Urinary bladder (tissue), 4 donors: Measurements from ENCODE around the gene ZNF226. TPM values are rescaled to one million over a fixed set of nuclear protein-coding genes. Genes with fewer than 3 reads are reported as not detected.
A peak's percentile ranks its signal among the peaks of the same experiment; 100 is the strongest.
"Not testable (repeated sequence)": the region's sequence is repeated elsewhere in the genome, so short reads cannot be mapped to it uniquely, and the experiment has no call there.

Experiments used
- DNase-seq: peaks from one replicate; pipeline ENCODE4 v3.0.0-alpha.2; 2015; ENCODE audit errors: extremely low spot score
- H3K27ac ChIP-seq: one replicate; pipeline ENCODE4 v1.5.1; 2013; ENCODE audit warnings: low read depth, mild to moderate bottlenecking, moderate library complexity
- H3K36me3 ChIP-seq: one replicate; pipeline ENCODE4 v1.6.1; 2013; ENCODE audit warnings: mild to moderate bottlenecking, moderate library complexity; ENCODE audit not compliant: insufficient read depth
- H3K4me1 ChIP-seq: one replicate; pipeline ENCODE4 v1.6.1; 2013; ENCODE audit warnings: mild to moderate bottlenecking, moderate library complexity; ENCODE audit not compliant: insufficient read depth
- H3K4me3 ChIP-seq: one replicate; pipeline ENCODE4 v1.5.1; 2013; ENCODE audit warnings: low read depth, low read length
- WGBS: extraction: QIAGEN DNeasy Blood & Tissue Kit; methylation state at CpG from one replicate; pipeline ENCODE4 v1.1.7; 2013; 5-methylcytosine and 5-hydroxymethylcytosine counted together
- polyA plus RNA-seq: library from polyadenylated mRNA; stranded (reverse); fragments of 200-250 nt; gene quantifications from one replicate; pipeline ENCODE4 v1.2.3, GENCODE V29; 2013
- total RNA-seq: library from RNA; depleted of rRNA; stranded (reverse); fragments of >200 nt; gene quantifications from one replicate; pipeline ENCODE4 v1.2.3, GENCODE V29; 2014
- donor health status: healthy with polysubstance abuse.
- donor health status: healthy.

Gene ZNF226
- total and polyA plus RNA-seq, 2 donors = 18.7 to 41.1 TPM

DNA sequence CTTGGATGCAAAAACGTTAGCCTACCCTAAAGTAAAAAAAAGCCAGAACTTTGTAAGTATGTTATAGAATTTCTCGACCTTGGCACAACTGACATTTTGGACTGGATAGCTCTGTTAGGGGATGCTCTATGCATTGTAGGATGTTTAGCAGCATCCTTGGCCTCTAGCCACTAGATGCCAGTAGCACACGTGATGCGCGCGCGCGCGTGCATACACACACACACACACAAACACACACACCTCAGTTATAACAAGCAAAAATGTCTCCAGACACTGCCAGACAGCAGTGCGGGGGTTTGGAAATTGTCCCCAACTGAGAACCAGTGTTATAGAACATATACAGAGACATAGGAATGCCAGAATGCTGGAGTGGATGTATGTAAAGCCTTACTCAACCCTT, 17.2 kb downstream of the ZNF226 start:
- no peaks in the 10 kb centered on the region for H3K36me3 ChIP-seq
- H3K27ac ChIP-seq = no peak overlapping the region
- no peak overlapping the region for H3K4me3 ChIP-seq
- H3K4me1 ChIP-seq = no peaks in the 10 kb centered on the region
- DNase-seq = no peak
- 84% methylated on average over 10 of the region's 10 CpGs for WGBS

DNA sequence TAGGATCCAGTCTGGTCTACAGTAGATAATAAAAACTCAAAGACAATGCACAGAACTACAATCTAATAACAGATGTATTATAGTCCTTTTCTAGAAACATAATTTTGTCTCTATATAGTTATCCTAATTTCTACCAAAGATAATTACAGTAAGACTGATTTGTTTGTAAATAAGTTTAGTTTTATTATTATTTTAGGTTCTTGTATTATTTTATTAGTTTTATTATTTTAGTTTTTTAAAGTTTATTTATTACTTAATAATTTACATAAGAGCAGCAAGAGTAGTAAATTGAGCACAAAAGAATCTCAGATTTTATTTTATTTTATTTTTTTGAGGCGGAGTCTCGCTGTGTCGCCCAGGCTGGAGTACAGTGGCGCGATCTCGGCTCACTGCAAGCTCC, 25.1 kb downstream of the ZNF226 start:
- WGBS = 97% methylated on average over 6 of the region's 6 CpGs

DNA sequence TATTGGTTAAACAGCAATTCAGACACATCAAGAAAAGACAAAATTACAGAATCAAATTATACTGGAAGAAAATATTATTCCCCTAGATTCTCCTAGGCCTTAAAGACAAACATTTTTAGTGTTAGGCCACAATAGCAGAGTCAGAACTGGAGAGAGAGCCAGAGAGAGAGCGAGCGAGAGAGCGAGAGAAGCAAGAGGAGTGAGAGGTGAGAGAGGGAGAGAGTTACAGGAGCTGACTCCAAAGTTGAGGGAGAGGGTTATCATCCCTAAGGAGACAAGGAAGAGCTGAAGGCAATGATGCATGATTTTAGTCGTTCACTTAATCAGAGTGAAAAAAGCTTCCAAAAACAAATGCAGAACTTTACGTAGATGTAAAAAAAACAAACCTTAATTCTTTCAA, 27.2 kb downstream of the ZNF226 start:
- Histone ChIP-seq H3K27ac (no peak overlapping the region), H3K36me3 (no peaks in the 10 kb centered on the region), H3K4me3 (no peak overlapping the region), H3K4me1 (no peaks in the 10 kb centered on the region)
- WGBS = 66% methylated on average over 5 of the region's 5 CpGs
- no peak for DNase-seq

More for the DNA sequence above, 25.1 kb downstream of the ZNF226 start:
- H3K4me1 ChIP-seq = no peaks in the 10 kb centered on the region
- H3K36me3 ChIP-seq = no peaks in the 10 kb centered on the region
- no peak for DNase-seq
- no peak overlapping the region for H3K4me3 ChIP-seq
- H3K27ac ChIP-seq = no peak overlapping the region

DNA sequence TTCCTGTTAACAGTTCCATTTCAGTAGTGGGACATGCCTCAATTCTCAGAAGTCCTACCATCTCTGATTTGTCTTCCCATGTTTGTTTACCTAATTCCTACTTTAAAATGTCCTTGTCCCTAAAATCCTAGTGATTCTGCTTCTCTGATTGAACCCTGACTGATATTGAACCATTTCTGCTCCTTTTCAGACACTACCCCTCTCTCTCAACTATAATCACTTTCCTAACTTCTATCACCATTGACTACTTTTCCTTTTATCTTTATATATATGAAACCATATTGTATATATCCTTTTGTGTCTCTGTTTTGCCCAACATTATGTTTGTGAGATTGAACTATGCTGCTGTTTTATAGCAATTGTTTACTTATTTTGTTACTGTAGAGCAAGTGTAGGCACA, 31.9 kb downstream of the ZNF226 start:
- H3K4me3 ChIP-seq = no peak overlapping the region
- H3K36me3 ChIP-seq = no peaks in the 10 kb centered on the region
- no peaks in the 10 kb centered on the region for H3K4me1 ChIP-seq
- no peak overlapping the region for H3K27ac ChIP-seq
- DNase-seq = no peak

DNA sequence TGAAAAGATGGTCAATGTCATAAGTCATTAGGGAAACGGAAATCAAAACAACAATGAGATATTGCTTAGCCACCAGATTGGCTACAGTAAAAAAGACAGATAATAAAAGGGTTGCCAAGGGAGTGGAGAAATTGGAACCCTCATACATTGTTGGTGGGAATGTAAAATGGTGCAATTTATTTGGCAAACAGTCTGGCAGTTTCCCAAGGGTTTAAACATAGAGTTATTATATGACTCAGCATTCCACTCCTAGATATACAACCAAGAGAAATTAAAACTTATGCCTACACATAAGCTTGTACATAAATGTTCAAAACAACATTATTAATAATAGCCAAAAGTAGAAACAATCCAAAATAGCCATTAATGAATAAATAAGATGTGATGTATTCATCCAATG, 37.6 kb downstream of the ZNF226 start:
- no peaks in the 10 kb centered on the region for H3K36me3 ChIP-seq
- no peak overlapping the region for H3K4me3 ChIP-seq
- no peaks in the 10 kb centered on the region for H3K4me1 ChIP-seq
- 67% methylated on average over 1 of the region's 1 CpG for WGBS
- H3K27ac ChIP-seq = no peak overlapping the region
- no peak for DNase-seq

DNA sequence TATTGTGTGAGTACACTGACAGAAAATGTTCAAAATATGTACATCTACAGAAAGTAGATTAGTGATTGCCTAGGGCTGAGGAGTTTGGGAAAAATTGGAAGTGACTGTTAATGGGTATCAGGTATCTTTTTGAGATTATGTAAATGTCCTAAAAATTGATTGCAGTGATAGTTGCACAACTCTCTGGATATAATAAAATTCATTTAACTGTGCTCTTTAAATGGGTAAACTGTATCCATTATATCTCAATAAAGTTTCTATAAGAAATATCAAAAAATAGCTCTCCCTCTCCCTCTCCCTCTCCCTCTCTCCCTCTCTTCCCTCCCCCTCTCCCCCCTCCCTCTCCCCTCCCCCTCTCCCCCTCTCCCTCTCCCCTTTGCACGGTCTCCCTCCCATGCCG, 38.1 kb downstream of the ZNF226 start:
- Histone ChIP-seq H3K36me3 (no peaks in the 10 kb centered on the region), H3K4me1 (no peaks in the 10 kb centered on the region), H3K27ac (no peak overlapping the region), H3K4me3 (no peak overlapping the region)
- WGBS = 89% methylated on average over 1 of the region's 2 CpGs
- no peak for DNase-seq

DNA sequence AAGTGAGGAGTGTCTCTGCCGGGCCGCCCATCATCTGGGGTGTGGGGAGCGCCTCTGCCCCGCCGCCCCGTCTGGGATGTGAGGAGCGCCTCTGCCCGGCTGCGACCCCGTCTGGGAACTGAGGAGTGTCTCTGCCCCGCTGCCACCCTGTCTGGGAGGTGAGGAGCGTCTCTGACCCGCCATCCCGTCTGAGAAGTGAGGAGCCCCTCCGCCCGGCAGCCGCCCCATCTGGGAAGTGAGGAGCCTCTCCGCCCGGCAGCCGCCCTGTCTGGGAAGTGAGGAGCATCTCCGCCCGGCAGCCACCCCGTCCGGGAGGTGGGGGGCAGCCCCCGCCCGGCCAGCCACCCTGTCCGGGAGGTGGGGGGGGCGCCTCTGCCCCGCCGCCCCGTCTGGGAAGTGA, 39.0 kb downstream of the ZNF226 start:
- H3K4me1 ChIP-seq, H3K4me3 ChIP-seq, H3K36me3 ChIP-seq, H3K27ac ChIP-seq, DNase-seq: not testable (repeated sequence)
- 93% methylated on average over 31 of the region's 31 CpGs for WGBS

DNA sequence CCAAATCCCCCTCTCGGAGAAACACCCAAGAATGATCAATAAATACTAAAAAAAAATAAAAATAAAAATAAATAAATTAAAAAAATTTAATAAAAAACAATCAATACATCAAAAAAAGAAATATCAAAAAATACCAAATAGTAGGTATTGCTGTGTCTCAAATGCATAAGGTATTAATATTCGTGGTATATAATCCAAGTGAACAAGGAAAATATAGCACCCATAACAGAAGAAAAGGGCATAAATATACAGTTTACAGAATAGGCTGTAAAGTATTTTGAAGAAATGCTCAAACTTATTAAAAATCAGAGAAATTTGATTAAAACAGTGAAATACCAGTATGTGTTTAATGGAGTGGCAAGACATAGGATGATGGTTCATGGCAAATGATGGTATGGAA, 39.9 kb downstream of the ZNF226 start:
- WGBS = 81% methylated on average over 2 of the region's 2 CpGs
- H3K36me3 ChIP-seq = no peaks in the 10 kb centered on the region

DNA sequence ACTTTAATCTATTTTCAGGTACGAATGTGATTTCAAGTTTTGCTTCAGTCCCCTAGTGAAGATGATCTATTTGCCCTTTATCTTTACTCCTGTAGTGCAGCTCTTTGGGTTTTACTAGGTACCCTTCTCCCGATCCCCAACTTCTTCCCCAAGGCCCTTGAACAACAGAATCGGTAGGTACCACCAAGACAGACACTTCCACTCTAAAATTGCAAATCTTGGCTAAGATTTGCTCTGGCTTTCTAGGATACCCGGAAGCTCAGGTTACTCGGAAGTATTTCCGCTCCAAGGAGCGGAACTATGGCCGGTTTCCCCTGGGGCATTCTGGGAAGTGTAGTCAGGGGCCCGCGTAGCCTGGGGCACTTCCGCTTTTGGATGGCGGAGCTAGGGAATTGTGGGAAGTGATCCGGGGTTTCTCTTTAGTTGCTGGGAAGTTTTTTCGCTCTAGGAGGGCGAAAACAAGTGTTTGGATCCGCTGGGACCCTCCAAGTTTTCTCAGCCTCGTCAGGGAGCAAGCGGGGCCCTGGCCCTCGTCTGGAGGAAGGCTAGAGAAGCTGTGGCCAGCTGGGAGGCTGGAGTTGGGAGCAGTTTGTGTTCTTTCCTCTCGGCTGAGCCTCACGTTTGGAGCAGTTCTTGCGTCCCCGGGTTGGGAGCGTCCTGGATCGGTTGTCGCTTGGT, 42.4 kb downstream of the ZNF226 start:
- Histone ChIP-seq H3K4me1 (no peaks in the 10 kb centered on the region), H3K36me3 (no peaks in the 10 kb centered on the region), H3K4me3 (peak overlapping the region; percentile 69), H3K27ac (no peak overlapping the region)
- peak; percentile 88 for DNase-seq
- WGBS = 4% methylated on average over 26 of the region's 26 CpGs

More for the DNA sequence above, 39.9 kb downstream of the ZNF226 start:
- no peaks in the 10 kb centered on the region for H3K4me1 ChIP-seq
- no peak overlapping the region for H3K4me3 ChIP-seq
- no peak overlapping the region for H3K27ac ChIP-seq
- DNase-seq = no peak

DNA sequence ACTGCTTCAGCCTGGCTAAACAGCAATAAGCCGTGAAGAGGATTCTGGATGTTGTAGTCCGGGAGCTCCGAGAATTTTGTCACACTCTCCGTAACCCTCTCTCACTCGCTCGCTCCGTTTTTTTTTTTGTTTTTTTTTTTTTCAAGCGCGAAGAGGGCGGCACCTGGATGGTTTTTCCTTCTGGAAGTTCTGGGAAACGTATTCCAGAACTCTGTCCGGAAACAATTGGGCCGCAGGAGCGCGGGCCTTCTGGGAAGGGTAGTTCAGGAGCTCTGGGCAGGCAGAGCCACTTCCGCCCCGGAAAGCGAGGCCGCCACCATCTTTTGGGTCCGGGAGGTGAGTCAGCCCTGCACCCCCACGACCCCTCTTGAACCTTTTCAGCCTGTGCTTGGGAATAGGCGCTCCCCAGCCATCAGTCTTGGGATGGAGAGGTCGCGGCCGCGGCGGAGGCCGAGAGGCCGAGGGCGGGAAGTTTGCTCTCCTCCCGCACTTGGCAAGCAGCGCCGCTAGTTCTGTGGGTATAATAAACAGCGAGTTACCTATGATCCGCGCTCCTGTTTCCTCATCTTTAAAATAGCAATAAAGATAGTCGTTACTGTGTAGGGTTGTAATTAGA, 47.5 kb downstream of the ZNF226 start, which contains the start of gene ZNF227:
TSS of gene ZNF227 (plus strand) at position 283 of the 616 bp plus-strand sequence. CDS start 5,261 bp downstream, outside the sequence.
- Histone ChIP-seq H3K4me1 (no peaks in the 10 kb centered on the region), H3K27ac (peak within 1 kb of the TSS; percentile 89), H3K36me3 (peaks cover 6% of the 10 kb centered on the region), H3K4me3 (peak within 1 kb of the TSS; percentile 81)
- under 1% methylated on average over 37 of the region's 37 CpGs for WGBS
- peak; percentile 94 for DNase-seq

DNA sequence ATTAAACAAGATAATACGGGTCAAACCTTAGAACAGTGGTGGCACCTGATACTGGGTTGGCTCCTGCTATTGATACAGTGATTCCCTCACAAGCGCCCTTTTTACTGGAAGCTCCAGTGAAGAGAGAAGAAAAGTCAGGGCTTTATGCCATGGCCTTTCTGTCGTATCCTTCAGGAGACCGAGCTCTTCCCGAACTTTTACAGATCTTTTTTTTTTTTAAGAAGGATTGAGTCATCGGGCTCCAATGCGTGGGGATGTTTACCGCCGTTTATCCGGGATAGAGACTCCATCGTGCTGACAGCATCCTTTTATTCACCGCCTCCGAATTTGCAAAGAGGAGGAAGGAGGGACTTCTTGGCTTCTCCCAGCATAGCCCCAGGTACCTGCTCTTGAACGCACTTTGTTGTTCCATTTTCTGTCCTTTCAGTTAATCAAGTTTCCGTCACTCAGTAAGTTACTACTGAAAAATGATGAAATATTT, 48.0 kb downstream of the ZNF226 start:
- WGBS = 3% methylated on average over 15 of the region's 15 CpGs
- no peaks in the 10 kb centered on the region for H3K4me1 ChIP-seq
- peak overlapping the region; percentile 89 for H3K27ac ChIP-seq
- H3K36me3 ChIP-seq = peaks cover 9% of the 10 kb centered on the region
- H3K4me3 ChIP-seq = peak overlapping the region; percentile 81
- DNase-seq = peak; percentile 7

DNA sequence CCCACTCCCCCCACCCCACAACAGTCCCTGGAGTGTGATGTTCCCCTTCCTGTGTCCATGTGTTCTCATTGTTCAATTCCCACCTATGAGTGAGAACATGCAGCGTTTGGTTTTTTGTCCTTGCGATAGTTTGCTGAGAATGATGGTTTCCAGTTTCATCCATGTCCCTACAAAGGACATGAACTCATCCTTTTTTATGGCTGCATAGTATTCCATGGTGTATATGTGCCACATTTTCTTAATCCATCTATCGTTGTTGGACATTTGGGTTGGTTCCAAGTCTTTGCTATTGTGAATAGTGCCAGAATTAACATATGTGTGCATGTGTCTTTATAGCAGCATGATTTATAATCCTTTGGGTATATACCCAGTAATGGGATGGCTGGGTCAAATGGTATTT, 55.0 kb downstream of the ZNF226 start:
- WGBS = 98% methylated on average over 3 of the region's 3 CpGs
- H3K27ac ChIP-seq, DNase-seq, H3K4me1 ChIP-seq, H3K4me3 ChIP-seq: not testable (repeated sequence)
- peaks cover 10% of the 10 kb centered on the region for H3K36me3 ChIP-seq

DNA sequence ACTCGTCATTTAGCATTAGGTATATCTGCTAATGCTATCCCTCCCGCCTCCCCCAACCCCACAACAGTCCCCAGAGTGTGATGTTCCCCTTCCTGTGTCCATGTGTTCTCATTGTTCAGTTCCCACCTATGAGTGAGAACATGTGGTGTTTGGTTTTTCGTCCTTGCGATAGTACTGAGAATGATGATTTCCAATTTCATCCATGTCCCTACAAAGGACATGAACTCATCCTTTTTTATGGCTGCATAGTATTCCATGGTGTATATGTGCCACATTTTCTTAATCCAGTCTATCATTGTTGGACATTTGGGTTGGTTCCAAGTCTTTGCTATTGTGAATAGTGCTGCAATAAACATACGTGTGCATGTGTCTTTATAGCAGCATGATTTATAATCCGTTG, 55.9 kb downstream of the ZNF226 start:
- WGBS = 99% methylated on average over 6 of the region's 6 CpGs
- H3K27ac ChIP-seq, H3K4me3 ChIP-seq, H3K4me1 ChIP-seq, DNase-seq: not testable (repeated sequence)
- H3K36me3 ChIP-seq = peaks cover 10% of the 10 kb centered on the region

DNA sequence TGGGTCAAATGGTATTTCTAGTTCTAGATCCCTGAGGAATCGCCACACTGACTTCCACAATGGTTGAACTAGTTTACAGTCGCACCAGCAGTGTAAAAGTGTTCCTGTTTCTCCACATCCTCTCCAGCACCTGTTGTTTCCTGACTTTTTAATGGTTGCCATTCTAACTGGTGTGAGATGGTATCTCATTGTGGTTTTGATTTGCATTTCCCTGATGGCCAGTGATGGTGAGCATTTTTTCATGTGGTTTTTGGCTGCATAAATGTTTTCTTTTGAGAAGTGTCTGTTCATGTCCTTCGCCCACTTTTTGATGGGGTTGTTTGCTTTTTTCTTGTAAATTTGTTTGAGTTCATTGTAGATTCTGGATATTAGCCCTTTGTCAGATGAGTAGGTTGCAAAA, 56.4 kb downstream of the ZNF226 start:
- H3K27ac ChIP-seq, H3K4me3 ChIP-seq, H3K4me1 ChIP-seq, DNase-seq: not testable (repeated sequence)
- H3K36me3 ChIP-seq = peaks cover 10% of the 10 kb centered on the region
- 96% methylated on average over 3 of the region's 3 CpGs for WGBS
